Measurements from ENCODE around the gene CENPP.

CENPP gene

DNA sequence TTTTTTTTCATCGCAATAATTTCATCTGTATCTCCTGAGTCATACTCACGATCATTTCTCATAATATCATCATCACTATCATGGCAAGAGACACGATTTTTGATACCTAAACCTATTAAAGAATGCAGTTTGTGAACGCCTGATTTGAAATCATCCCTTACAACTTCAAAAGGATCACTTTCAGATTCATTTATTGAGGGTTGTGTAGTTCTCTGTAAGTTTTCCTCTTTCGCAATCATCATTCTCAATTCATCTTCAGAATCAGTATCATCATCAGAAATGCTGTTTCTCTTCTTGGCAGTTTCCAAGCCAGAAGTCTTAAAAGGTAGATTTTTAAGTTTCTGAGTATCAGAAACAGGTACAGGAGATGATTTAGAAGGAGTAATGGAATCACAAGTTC is 10.3 kb upstream of the CENPP start:
- DNase-seq: no peak

DNA sequence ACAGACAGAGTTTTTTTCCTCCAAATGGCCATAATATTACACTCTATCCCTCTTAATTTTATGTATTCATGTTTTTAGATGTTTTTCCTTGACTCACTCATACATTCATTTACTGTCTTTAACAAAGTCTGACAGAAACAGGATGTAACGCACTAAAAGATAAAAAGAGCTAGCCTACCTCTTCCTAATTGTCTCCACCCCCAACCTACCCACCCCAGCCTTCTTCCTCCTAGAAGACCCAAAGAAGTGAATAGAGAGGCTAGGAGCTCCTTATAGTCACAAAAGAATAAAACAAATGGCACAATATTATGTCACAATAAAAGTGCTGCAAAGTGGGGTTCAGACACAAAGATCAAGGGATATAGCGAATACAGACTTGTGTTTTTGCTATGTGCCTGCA is 1.3 kb upstream of the CENPP start:
- no peak for DNase-seq

DNA sequence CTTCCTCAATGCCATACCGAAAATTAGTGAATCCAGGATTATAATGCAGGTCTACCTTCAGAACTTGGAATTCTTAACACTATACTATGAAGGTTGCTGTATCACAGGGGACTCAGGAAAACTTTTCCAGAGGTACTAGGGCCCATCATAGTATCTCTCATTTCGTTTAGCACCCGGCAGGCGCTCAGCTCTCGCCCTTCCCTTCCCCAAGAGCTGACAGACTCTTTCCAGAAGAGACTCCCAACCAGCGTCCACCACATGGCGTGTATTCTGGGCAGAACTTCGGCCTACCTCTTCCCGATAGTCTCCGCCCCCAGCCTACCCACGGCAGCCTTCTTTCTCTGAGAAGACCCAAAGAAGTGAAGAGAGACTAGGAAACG is 874 bp upstream of the CENPP start:
- no peak for DNase-seq

DNA sequence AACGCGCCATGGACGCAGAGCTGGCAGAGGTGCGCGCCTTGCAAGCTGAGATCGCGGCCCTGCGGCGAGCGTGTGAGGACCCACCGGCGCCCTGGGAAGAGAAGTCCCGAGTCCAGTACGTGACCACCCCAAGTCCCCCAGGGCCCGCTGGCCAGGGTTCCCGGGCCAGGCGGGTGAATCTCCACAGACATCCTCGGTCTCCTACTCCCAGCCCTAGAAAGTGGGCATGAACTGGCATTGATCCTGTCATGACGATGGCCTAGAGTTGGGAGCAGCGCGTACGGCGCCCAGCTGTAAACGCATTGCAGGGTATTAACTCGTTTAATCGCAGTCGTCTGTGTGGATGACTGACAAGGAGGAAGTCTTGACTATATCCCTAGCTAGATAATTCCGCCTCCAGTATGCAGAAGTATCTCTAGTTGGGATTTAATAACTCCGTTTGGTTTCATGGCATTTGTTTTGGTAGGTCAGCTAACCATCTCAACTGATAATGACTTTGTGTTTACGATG is 293 bp downstream of the CENPP start:
- DNase-seq: no peak

DNA sequence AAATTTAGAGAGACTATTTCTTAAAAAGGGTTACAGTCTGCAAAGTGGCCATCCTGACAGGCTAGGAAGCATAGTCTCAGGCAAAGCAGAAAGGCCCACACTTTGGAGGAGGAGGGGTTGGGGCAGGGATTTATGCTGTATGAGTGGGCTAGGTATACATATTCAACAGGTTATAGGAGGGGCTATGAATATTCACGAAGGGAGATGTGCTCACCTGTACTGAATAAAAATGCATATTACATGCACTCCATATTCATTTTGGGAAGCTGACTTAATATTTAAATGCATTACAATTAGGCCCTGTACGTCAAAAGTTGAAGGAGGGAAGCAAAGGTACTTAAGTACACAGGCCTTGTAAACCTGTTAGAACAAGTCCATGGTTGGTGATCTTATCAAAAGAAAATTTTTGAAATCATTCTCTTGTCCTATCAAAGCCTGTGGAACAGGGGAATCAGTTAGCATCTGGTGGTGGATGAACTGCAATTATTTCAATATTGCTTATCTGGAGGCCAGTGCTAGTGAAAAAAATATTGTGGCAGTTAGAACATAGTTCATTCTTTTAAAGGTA is 1.6 kb downstream of the CENPP start:
- DNase-seq: no peak

DNA sequence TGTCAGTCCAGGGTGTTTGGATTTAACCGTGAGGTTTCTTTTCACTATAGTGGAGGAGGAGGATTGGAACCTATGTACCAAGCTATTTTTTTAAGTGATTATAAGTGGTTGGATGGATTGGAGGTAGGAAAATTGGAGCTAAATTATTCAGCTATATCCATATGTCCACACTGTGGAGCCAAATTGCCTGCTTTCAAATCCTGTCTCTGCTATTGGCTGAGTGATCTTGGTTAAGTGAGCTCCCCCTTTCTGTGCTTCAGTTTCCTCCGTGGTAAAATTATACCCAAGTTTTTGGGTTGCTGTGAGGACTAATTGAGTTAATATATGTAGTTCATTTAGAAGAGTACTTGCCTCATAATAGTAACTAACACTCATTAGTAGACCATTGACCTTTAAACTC is 2.5 kb downstream of the CENPP start:
- no peak for DNase-seq

DNA sequence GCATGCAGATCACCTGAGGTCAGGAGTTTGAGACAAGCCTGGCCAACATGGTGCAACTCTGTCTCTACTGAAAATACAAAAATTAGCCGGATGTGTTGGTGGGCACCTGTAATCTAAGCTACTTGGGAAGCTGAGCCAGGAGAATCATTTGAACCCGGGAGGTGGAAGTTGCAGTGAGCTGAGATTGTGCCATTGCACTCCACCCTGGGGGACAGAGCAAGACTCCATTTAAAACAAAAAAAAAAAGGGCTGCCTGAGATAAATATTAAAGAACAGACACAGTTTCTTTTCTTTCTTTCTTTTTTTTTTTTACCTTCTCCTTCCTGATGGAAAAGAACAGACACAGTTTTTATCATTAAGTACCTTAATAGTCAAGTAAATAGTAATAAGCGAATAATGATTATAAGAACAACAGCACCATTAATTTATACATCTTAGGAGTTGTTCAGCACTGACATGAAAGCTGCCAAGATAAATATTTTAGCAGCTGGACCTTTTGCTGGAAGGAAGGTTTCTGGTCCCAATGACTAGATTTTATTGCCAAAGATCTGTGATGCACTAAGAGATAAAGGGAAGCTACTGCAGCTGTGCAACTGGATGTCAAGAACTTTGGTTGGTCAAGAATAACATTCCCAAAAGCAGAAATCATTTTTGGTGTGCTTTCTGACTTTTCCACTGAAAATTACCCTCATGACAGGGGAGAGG is 7.0 kb downstream of the CENPP start:
- no peak for DNase-seq

DNA sequence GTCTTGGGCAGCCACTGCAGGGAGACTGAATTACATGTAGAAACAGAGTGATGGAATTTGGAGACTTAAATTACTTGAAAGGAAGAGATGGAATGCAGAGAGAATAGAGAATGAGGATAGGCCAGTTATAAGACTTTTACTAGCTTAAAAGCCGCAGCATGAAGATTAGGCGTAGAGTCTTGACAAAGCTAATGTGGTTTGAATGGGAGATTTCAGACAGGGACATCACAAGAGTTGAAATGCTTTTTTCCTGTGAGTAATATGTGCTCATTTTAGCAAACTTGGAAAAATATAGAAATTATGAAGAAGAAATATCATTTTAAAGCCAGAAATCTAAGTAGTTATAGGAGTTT is 7.5 kb downstream of the CENPP start:
- DNase-seq: no peak

DNA sequence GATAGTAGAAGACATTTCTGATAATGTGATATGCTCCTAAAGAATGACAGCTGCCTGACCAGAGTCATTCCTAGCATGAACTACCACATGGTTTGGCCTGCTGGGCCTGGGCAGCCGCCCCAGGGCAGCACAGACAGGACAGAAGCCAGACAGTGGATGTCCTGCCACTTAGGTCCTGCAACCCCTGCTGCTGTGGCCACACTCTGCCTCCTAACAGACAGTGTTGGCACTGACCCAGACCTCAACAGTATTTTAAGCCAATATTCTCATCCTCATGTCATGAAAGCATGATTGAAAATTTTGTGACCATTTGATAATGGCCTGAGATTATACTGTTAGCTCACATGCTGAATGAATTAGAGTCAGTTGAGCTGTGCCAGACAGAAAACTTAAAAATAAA is 15.8 kb downstream of the CENPP start:
- DNase-seq: no peak

DNA sequence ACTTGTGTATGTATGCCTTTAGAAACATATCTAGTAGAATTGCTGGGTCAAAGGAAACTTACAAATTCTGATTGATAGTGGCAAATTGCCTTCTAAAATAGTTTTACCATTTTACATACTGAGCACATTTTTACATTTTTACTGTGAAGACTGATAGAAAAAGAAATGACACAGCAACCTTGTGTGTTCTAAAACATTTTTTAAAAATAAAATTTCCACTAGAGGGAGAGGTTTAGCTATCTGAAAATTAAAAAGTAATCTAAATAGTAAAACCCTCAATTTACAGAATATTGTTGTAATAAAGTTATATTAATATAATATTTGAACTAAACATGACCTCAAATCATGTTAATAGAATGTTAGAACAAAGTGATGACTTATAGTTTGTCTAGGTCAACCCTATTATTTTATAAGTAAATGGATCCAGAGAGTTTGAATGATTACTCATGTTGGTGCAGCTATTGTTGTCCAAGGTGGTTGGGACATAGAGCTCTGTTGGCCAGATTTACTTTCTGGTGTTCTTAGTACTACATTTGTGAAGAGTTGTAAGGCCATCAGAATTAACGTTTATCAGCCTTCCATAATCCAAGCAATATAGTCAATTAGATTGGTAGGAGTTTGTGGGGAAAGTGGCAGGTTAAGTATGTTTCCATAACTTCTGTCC is 17.2 kb downstream of the CENPP start:
- no peak for DNase-seq

DNA sequence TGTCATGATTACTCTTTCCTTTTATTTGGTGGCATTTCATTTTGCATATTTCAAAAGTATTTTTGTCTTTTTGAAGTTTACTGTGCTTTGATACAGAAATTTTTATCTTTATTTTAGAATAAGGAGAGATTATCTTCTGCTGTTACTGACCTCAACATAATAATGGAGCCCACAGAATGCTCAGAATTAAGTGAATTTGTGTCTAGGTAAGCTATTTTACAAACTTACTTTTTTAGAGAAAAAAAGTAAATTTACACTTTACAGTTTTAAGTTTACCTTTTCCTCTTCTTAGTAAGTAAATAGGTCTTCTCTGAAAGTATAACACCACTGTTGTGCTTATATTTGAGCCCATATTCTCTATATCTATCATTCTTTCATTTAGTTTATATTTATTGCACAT is 19.8 kb downstream of the CENPP start:
- DNase-seq: no peak

DNA sequence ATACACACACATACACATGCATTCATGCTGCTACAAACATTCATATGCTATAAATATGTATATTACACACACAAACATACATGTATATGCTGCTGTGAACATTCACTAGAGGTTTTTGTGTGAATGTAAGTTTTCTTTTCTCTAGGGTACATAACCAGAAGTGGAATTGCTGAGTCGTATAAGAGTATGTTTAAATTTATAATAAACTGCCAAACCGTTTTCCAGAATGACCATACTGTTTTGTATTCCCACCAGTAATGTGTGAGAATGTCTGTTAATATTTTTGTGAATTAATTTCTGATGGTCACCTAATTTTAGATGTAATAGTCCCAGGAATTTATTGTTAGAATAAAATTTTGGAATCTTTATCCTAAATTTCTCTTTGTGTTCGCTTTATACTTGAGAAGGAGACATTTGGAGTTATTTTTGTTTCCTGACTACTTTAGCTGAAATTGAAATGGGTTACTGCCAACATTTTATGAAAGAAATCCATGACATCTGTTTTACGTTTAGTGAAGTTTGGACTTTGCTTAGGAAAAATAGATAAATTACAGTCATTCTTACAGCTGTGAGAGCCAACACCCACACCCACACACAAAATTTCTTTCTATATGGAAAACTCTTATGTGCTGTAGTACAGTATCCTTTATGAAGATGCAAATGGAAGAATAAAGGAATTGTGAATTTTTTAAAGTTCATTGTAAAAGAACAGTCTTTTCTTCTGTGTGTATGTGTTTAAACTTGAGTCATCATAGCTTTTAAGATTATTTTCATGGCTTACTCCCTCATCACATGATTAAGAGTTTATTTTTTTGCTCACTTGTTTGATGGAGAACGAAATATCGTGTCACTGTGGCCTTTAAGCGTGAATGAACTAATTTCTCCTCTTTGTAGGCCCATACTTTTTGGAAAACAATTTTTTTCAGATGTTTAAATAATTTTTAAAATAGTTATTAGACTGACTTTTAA is 24.3 kb downstream of the CENPP start:
- DNase-seq: no peak

DNA sequence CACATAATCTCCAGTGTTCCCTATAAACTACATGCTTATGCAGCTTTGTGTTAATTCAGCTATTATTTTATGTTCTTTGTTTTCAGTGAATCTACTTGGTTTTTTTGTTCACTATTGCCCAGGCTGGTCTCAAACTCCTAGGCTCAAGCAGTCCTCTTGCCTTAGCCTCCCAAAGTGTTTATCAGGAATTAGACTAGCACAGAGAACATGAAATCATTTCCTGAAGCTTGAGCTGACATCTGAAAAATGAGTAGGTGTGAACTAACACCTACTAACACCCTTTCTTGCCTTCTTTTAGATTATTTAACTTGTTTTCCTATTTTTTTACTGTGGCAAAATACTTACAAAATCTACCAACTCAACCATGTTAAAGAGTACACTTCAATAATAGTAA is 25.0 kb downstream of the CENPP start:
- DNase-seq: no peak

DNA sequence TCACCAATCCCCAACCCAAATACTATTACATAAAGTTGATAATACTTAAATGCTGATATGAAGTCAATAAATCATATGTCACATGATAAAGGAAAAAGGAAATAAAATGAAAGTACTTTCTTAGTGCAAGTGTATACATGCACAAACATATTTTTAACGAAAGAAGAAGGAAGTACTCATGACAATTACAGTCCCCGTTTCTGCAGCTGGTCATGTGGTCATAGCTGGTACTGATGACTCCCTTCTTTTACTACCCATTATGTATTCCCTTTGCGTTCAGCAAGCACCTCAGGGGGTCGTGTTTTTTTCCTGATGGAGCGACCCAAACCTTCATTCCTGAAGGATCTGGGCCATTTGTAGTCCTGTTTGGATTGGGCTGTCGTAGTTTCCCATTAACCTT is 27.3 kb downstream of the CENPP start:
- DNase-seq: no peak

DNA sequence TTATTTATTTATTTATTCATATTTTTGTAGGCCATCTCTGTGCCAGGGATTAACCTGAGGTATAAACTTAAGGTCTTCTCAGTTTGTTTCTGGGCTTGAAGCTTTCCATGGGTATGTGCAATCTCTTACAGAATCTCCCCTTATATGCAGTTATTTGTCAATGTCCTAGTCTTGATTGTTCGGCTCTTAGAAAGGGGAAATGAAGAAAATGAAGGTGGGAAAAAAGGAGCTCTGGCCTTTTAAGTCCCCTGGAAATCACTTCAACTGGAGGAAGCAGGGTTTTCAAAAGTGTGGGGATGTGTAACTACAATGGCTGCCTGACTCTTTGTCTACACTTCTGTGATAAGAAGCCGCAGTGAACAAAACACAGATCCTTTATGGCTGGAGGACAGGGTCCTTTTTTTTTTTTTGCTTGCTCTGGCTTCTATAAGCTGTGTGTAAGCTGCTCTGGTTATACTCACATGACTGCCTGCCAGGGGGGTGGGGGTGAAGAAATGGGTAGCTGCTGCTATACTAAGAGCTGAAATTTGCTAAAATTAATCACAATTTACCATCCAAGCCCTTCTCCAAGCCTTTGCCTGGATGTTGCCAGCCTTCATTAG is 33.7 kb downstream of the CENPP start:
- DNase-seq: no peak

DNA sequence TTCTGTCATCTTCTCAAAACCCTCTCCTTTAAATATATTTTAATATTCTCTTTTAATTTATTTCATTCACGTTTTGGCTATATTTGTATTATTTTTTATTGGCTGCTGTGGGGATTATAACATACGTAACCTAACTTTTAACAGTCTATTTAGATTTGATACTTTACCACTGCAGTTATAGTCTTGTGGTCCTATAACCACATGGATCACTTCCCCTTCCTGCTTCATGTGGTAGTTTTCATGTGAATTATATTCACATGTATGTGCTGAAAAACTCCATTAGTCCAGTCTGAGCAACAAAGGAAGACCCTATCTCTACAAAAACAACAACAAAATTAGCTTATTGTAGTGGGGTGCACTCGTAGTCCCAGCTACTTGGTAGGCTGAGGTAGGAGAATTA is 34.3 kb downstream of the CENPP start:
- DNase-seq: no peak

DNA sequence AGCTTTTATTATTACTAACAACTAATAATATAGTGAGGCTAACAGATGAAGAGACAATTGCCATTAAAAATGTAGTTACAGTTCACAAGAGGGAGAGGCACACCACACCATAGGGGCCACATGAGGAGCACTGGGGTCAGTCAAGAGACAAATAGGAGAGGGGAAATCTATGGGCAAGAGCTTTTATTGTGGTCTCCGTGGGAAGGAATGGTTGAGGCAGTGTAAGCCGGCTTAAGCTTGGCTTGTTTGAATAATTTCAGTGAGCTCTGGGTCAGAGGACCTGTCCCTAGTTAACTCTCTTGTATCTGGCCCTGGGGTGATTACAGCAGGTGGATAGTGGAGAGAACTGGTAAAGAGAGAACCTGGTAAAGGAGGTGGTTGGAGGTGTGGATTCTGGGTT is 43.3 kb downstream of the CENPP start:
- no peak for DNase-seq

DNA sequence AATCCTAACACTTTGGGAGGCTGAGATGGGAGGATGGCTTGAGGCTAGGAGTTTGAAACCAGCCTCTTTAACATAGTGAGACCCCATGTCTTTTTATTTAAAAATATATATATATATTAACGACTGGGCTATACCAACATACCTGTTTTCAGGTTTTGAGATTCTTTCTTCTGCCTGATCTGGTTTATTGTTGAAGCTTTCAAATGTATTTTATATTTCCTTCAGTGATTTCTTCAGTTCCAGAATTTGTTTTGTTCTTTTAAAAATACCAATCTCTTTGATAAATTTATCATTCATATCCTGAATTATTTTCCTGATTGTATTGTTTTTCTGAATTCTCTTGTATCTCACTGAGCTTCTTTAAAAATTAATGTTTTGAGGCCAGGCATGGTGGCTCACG is 47.4 kb downstream of the CENPP start:
- DNase-seq: no peak

DNA sequence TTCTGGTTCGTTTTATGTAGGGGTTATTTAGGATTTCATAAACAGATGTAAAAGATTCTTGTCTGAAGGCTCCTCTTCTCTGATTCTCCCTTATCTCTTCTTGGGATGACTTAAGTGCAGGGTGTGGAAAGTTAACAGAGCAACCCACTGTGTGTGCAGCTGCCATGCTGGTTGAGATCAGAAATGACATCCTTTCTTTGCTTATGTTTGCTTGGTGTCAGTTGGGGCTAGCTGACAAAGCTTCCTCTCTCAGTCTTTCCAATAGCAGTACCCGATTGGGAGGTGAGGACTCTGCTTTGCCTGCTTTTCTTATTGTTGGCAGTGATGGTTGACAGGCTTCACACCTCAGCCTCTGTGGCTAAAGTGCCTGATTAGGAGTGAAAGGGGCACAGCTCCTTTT is 52.1 kb downstream of the CENPP start:
- DNase-seq: no peak

DNA sequence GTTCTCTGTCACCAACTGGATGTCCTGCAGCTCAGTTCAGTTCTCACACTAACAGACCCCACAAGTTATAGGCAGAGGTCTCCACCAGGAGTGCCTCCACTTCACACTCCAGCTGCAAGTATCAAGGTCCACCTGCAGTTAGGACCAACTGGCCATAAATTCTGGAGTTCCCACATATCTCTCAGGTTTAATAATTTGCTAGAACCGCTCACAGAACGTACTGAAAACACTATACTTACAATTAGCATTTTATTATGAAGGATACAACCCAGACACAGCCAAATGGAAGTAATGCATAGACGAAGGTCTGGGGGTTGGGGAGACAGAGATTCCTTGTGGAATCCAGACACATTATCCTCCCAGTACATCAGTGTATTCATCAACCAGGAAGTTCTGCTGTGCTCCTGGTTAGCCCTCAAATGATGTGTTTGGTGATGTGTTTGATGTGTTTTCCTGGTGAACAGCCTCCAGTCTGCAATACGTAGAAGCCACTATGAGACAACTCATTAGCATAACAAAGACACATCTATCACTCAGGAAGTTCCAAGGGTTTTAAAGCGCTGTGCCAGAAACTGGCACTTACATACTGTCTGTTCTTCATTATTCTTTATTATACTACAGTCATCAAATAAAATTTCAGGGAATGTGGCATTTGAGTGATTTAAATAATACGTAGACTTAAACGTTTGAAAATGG is 53.3 kb downstream of the CENPP start:
- no peak for DNase-seq

DNA sequence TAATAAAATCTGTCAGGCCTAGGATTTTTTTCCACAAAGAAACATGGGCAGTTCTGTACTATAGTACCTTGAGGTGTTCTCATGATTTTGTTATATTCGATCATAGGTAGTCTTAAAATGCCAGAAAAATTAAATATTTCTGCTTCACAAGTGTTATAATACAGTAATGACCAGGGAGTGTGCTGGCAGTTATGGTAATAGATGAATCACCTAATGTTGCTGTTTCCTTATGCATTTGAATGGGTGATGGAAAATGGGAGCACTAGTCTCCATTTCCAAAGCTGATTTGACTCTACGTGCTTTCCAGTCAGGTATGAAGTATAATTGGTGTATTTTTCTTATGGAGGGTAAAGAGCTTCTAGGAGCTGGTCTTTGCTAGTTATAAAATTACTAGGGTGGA is 54.9 kb downstream of the CENPP start:
- DNase-seq: no peak

DNA sequence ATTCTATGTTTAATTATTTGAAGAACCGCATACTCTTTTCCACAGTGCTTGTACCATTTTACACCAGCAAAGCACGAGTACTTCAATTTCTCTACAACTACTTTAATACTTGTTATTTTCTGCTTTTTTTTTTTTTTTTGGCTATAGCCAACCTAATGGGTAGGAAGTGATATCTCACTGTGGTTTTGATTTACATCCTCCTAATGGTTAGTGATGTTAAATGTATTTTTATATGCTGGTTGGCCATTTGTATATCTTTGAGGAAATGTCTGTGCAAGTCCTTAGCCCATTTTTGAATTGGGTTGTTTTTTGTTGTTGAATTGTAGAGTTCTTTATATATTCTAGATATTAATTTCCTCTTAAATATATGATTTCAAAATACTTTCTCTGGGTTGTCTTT is 56.0 kb downstream of the CENPP start:
- DNase-seq: no peak
